NCI-H748 (cell line): Measurements from ENCODE around the gene ASCL2.
"Not testable (repeated sequence)": the region's sequence is repeated elsewhere in the genome, so short reads cannot be mapped to it uniquely, and the experiment has no call there.

ENCODE experiments used
- DNase-seq: peaks from one replicate; lab custom pipeline; 2025; ENCODE audit not compliant: unreplicated experiment; lab: John Stamatoyannopoulos, UW

Gene ASCL2

DNA sequence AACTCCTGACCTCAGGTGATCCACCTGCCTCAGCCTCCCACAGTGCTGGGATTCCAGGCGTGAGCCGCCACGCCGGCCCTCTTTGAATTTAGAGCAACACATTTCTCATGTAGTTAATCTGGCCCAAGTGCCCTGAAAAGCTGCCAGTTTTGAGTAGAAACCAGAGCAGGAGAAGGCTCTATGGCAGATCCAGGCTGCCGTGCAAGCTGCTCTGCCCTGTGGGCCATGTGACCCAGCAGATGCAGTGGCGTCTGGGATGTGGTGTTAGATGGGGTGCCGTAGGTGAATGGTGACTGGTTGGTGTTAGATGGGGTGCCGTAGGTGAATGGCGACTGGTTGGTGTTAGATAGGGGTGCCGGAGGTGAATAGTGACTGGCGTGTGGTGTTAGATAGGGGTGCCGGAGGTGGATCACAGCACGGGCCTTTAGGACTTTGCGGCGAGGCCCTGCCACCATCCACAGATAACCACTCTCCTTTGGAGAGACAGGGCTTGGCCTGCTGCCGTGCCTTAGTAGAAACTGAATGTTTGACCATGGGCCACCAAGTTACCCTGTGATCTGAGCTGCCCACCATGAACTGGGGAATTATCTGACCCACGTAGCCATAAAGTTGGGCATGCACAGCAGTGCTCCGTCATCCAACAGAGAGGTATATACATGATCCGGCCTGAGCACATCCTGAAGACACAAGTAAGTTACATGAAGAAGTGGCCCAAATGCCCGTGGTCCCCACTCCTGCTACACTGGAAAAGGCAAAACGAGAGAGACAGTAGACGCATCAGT is 32.7 kb downstream of the ASCL2 start:
- DNase-seq, result no peak

DNA sequence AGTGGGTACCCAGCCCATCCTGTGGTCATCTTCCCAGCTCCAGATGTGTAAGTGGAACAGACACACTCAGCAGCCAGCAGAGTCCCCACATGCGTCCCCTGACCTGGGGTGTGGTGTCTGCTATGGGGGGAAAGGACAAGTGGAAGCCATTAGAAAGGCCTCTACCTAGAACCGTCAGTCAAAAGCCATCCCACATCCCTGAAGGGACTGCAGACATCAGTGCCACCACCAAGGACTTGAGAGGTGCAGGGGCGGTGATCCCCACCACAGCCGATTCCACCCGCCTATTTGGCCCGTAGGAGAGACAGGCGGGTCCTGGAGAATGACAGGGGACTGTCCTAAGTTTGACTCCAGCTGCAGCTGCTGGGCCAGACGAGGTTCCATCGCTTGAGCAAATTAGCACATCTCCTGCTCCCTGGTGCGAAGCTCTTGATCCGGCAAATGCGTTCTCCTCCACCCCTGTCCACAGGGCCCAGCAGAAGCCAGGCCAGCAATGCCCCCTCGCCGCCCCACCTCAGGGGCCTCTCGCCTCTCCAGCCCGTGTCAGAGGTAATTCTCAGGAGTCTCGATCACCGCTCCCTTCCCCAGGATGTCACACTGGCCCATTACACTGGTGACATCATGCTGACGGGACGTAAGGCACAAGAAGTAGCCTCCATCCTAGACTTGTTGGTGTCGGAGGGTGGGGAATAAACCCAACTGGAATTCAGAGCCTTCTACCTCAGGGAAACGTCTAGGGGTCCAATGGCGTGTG is 33.8 kb downstream of the ASCL2 start:
- not testable (repeated sequence) for DNase-seq

DNA sequence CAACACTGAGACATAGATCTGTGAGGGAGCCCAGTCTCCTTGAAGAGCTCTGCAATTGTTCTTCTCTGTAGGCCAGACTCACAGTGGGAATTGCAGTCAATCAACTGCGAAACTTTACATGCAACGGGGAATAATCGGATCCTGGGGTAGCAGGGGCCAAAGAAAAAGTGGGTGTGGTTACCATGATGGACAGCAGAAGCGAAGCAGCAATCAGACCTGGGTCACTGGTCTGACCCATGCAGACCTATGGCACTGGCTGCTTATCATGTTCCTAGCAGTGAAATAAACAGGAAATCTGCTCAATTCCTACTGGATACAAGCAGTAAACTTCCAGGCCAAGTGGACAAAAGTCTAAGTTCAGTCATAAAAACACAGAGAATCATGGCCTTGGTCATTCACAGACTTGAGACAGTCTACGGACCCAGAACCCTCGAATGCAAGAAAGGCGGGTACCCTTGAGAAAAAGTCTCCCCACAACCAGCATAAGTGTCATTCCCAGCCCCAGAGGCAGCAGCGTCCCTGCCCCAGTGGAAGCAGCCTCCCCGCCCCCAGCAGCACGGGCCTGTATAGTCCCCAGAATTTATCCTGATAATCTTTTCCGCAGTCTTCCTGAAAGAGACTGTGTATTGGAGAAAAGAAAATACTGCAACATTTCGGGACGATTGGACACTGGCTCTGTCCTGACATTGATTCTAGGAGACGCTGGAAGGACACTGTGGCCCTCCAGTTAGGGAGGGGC is 34.6 kb downstream of the ASCL2 start:
- DNase-seq, result no peak

DNA sequence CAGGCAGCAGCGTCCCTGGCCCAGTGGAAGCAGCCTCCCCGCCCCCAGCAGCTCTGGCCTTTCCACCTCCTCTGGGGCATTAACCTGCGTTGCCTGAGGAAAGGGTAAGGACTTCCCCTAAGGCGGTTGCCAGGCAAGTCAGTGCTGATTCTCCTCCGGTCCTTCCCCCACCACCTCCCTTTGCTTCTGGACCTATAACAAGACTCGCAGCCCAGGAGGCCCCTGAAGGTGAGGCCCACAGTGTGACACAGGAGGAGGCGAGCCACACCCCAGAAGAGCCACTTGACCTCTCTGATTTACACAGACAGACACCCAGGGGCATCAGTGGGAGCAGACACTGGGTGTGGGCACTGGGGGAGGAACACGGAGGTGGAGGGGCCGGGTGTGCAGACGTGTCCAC is 35.4 kb downstream of the ASCL2 start:
- DNase-seq, result no peak

DNA sequence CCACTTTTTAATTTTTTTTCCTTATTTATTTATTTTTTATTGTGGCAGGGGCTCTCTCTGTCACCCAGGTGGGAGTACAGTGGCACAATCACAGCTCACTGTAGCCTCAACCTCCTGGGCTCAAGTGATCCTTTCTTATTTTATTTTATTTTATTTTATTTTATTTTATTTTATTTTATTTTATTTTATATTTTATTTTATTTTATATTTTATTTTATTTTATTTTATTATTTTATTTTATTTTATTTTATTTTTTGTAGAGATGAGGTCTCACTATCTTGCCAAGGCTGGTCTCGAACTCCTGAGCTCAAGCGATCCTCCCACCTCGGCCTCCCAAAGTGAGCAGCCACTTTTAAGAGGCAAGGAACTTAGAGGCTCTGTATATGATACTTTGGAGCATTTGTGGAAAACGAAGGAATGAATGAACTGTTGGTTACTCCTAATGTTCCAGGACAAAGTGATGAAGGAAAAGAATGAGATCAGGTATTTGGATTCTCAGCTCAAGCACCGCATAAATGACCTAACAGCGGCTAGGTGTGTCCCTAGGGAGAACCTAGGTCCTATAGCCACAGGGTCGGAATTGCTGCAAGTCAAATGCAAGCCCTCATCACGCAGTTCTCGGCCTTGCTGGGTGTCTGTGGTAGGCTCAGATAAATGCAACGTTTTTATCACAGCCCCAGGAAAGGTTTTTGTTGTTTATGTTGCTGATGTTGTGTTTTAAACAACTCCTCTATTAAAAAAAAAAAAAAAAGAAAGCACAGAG is 36.5 kb downstream of the ASCL2 start:
- no peak for DNase-seq

DNA sequence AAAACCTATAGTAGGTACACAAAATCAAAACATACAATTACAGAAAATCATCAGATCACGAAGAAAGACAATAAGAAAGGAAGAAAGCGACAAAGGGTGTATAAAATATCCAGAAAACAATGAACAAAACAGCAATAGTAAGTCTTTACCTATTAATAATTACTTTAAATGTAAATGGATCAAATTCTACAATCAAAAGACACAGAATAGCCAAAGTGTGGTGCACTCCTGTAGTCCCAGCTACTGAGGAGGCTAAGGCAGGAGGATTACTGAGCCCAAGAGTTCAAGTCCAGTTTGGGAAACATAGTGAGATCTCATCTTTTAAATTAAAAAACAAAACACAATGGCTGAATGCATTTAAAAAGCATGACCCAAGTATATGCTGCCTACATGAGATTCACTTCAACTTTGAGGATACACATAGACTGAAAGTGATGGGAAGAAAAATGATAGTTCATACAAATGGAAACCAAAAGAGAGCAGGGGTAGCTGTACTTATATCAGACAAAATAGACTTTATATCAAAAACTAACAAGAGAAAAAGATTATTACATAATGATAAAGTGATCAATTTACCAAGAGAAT is 40.6 kb downstream of the ASCL2 start:
- DNase-seq, result no peak

DNA sequence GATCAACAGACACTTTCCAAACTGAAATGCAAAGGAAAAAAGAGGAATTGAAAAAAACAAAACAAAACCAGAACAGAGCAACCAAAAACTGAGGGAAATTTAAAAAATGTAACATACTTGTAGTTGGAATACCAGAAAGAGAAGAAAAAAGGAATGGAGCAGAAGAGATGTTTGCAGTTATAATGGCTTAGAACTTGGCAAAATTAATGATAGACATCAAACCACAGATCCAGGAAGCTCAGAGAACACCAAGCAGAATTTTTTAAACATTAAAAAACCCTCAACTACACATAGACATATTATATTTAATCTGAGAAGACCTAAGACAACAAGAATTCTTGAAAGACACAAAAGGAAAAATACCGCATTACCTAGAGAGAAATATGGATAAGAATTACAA is 46.1 kb downstream of the ASCL2 start:
- no peak for DNase-seq

DNA sequence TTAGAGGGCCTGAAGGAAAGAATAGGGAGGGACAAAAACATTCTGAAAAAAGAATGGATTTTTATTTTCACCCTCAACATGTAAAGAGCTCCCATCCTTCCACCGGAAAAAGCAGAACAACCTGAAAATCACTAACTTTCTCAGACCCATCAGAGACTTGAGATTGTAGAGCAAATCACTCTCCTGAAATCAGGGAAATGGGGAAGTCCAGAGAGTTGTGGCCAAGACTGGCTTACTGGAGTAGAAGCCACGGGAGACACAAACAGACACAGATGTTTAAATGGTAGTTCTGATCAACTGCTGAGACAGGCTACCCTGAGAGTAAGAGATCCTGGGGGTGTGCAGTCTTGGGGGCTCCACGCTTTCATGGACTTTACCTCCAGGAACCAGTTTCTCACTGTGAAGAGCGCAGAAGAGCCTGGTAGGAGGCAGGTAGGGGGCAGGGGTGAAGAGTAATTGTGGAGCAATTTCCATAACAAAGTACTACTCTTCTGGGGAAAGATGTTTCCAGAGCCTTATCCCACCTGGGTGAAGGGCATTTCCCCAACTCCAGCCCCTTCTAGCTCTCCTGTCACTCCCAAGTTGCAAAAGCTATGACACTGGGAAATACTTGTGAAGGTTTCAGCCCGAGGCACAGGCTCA is 47.1 kb downstream of the ASCL2 start:
- DNase-seq, result no peak

DNA sequence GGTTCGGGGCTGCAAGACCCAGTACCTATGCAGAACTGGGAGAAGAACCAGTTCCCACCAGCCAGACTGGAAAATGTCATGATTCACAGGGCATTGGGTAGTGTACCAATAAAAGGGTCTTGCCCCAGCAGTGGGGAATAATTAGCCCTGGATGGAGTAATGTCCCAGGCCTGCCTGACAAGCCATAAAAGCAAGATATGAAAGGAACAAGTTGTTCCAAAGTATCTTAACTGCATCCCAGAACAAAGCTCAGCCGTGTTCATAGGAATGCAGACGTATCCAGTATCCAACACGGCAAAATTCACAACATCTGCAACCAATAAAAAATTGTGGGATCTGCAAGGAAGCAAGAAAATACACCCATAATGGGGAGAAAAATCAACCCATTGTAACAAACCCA is 47.9 kb downstream of the ASCL2 start:
- DNase-seq, result no peak

DNA sequence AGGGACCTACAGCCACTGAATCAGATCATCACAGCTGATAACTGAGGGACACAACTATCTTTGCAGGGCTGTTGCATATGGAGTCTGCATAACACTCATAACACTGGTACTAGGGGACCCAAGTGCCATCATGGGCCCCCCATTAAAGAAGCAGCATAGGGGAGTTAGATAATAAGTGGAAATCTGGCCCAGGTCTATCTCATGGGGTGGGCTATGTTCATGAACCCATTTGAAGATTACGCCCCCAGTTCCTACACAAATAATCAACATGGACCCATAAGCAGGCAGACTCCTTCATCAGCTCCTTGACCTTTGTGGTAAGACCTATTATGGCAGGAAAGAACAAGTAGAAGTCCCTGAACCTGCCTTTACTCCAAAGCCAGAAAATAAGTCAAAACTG is 48.8 kb downstream of the ASCL2 start:
- no peak for DNase-seq

DNA sequence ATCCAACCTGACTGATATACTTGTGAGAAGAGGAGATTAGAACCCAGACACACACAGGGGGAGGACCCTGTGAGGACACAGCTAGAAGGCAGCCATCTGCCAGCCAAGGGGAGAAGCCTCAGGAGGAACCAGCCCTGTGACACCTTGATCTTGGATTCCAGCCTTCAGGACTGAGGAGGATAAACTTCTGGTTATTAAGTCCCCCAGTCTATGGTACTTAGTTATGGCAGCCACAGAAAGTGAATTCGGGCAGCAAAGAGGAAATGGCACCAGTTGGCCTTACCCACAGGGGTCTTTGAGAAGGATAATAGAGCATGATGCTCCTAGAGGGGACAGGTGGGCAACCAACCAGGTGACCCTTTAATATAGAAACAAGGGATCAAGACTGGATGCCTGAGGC is 49.4 kb downstream of the ASCL2 start:
- DNase-seq, result no peak

DNA sequence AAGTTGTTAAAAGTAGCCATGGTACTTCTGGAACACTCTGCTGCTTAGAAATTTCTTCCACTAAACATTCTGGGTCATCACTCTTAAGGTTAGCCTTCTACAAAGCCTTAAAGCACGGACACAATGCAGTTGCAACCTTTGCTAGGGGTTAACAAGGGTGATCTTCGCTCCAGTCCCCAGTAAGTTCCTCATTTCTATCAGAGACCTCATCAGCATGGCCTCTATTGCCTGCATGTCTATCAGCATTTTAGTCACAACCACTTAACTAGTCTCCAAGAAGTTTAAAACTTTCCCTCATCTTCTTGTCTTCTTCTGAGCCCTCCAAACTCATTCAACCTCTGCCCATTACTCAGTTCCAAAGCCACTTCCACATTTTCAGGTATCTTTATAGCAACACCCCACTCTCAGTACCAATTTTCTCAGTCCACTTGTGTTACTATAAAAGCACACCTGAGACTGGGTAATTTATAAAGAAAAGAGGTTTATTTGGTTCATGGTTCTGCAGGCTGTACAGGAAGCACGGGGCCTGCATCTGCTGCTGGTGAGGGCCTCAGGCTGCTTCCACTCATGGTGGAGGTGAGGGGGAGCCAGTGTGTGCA is 50.1 kb downstream of the ASCL2 start:
- no peak for DNase-seq

DNA sequence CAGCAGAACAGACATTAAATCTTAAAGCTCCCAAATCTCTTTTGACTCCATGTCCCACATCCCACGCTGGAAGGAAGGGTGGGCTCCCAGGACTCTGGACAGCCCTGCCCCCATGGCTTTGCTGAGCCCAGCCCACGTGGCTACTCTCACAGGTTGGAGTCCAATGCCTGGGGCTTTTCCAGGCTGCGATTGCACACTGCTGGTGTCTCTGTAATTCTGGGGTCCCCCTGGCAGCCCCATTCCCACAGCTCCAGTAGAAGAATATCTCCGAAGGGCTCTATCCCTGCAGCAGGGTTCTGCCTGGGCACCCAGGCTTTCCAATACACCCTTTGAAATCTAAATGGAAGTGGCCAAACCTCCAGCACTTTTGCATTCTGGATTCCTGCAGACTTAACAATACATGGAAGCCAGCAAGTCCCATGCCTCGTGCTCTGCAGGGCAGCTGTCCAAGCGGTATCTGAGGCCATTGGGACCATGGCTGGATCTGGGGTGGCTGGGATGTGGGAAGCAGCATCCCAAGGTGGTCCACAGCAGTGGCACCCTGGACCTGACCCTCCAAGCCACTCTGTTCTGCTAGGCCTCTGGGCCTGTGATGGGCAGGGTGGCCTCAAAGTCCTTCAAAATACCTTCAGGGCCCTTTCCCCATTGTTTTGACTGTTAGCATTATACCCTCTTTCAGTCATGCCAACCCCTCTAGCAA is 50.9 kb downstream of the ASCL2 start:
- no peak for DNase-seq
